Measurements from ENCODE around the gene OR1F1.
"Not testable (repeated sequence)": the region's sequence is repeated elsewhere in the genome, so short reads cannot be mapped to it uniquely, and the experiment has no call there.

The OR1F1 gene

GRCh38 chr16:3173892-3174617, 13.9 kb upstream of the OR1F1 start:
- no peak for DNase-seq

GRCh38 chr16:3174618-3175148, 13.3 kb upstream of the OR1F1 start:
- DNase-seq = no peak

GRCh38 chr16:3175157-3176093, 12.6 kb upstream of the OR1F1 start:
- no peak for DNase-seq

- no peak for DNase-seq
These were observed 8.4 kb upstream of the OR1F1 start for GRCh38 chr16:3179651-3180050.

GRCh38 chr16:3180445-3180878, 7.5 kb upstream of the OR1F1 start:
- DNase-seq = no peak

GRCh38 chr16:3182293-3182607, 5.8 kb upstream of the OR1F1 start:
- DNase-seq = not testable (repeated sequence)

GRCh38 chr16:3182608-3183444, 5.2 kb upstream of the OR1F1 start:
- peak in 1 of 14 donors; percentile 36 for DNase-seq

- DNase-seq = no peak
These were observed 4.4 kb upstream of the OR1F1 start for GRCh38 chr16:3183445-3184139.

GRCh38 chr16:3186946-3187690, 886 bp upstream of the OR1F1 start:
- DNase-seq = no peak

- DNase-seq = no peak
These were observed 596 bp downstream of the OR1F1 start for GRCh38 chr16:3188675-3188924.

- peak in 1 of 14 donors; percentile 59 for DNase-seq
These were observed 1.2 kb downstream of the OR1F1 start for GRCh38 chr16:3188925-3189825.

- DNase-seq = no peak
These were observed 1.9 kb downstream of the OR1F1 start for GRCh38 chr16:3189869-3190268.

GRCh38 chr16:3190949-3191353, 2.9 kb downstream of the OR1F1 start:
- no peak for DNase-seq

- no peak for DNase-seq
These were observed 4.5 kb downstream of the OR1F1 start for GRCh38 chr16:3192476-3193019.

- DNase-seq = no peak
These were observed 5.5 kb downstream of the OR1F1 start for GRCh38 chr16:3193221-3194212.

GRCh38 chr16:3194792-3195191, 6.8 kb downstream of the OR1F1 start:
- DNase-seq = no peak

- DNase-seq = no peak
These were observed 8.0 kb downstream of the OR1F1 start for GRCh38 chr16:3195975-3196374.

- DNase-seq = not testable (repeated sequence)
These were observed 9.8 kb downstream of the OR1F1 start for GRCh38 chr16:3197694-3198333.
